ENCODE results near the gene PRAMEF15.
"Not testable (repeated sequence)": the region's sequence is repeated elsewhere in the genome, so short reads cannot be mapped to it uniquely, and the experiment has no call there.

PRAMEF15 gene

DNA sequence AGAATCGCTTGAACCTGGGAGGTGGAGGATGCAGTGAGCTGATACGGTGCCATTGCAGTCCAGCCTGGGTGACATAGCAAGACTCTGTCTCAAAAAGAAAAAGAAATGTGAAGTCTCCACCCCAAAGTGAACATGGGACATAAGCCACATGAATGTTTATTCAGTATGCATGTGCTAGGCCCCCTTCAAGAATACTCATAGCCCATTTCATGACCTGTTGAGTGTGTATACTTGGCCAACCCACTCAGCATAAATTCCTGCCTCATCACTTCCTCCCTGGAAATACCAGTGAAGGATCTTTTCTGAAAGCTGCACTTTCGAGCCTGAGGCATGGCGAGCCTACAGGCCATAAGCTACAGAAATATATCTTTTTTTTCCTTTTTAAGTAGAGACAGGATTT lies 49.5 kb downstream of the PRAMEF15 start:
- not testable (repeated sequence) for H3K27ac Mint-ChIP-seq; DNase-seq (ENCODE audit: low spot score in 2 of 2); ATAC-seq (ENCODE audit: low read depth); H3K36me3 Mint-ChIP-seq; H3K27me3 Mint-ChIP-seq; H3K9me3 Mint-ChIP-seq; H3K4me1 Mint-ChIP-seq; H3K4me3 Mint-ChIP-seq

GRCh38 chr1:13366536-13366935 lies 51.2 kb downstream of the PRAMEF15 start:
- not testable (repeated sequence) for H3K9me3 Mint-ChIP-seq; ATAC-seq (ENCODE audit: low read depth); H3K4me1 Mint-ChIP-seq; H3K27me3 Mint-ChIP-seq; DNase-seq (ENCODE audit: low spot score in 2 of 2); H3K27ac Mint-ChIP-seq; H3K36me3 Mint-ChIP-seq; H3K4me3 Mint-ChIP-seq

- not testable (repeated sequence) for H3K27me3 Mint-ChIP-seq; H3K27ac Mint-ChIP-seq; H3K4me3 Mint-ChIP-seq; H3K36me3 Mint-ChIP-seq; H3K4me1 Mint-ChIP-seq; DNase-seq (ENCODE audit: low spot score in 2 of 2); H3K9me3 Mint-ChIP-seq; ATAC-seq (ENCODE audit: low read depth)
Measured at GRCh38 chr1:13368544-13368943, 53.2 kb downstream of the PRAMEF15 start.
